ENCODE data around the gene PLEKHG4B.

Gene PLEKHG4B

GRCh38 chr5:127886-128285 lies 35.9 kb downstream of the PLEKHG4B start:
- H3K4me2 ChIP-seq (ENCODE audit: insufficient read depth, low read length, poor library complexity, severe bottlenecking), result no peak overlapping the region
- no peak overlapping the region for H3K23ac ChIP-seq (ENCODE audit: low read depth, low read length, poor library complexity)
- H4K91ac ChIP-seq (ENCODE audit: low read depth, low read length, poor library complexity), result no peak overlapping the region
- no peak overlapping the region for H3K4me3 ChIP-seq (ENCODE audit: low read length in 2 of 2)
- no peak overlapping the region for H4K8ac ChIP-seq (ENCODE audit: low read depth, low read length)
- no peak overlapping the region for H2AFZ ChIP-seq (ENCODE audit: low read length)
- no peaks in the 10 kb centered on the region for H3K27me3 ChIP-seq (ENCODE audit: control insufficient read depth in 3 of 3, insufficient read depth in 3 of 3, low read depth in 1 of 3, low read length in 3 of 3)
- H3K27ac ChIP-seq (replicated peaks; ENCODE audit: low read length), result no peak overlapping the region
- H3K79me1 ChIP-seq (ENCODE audit: low read depth, low read length), result no peaks in the 10 kb centered on the region
- no peak overlapping the region for H2BK5ac ChIP-seq (ENCODE audit: low read length)
- no peak overlapping the region for H2AK5ac ChIP-seq (ENCODE audit: low read depth, low read length)
- H3K9ac ChIP-seq (ENCODE audit: low read depth, low read length, poor library complexity), result no peak overlapping the region
- peaks cover 3 to 13% of the 10 kb centered on the region in 2 donors for H3K4me1 ChIP-seq (ENCODE audit: control insufficient read depth in 2 of 2, insufficient read depth in 1 of 2, low read depth in 1 of 2, low read length in 2 of 2)
- peaks cover 8 to 23% of the 10 kb centered on the region in 2 donors for H3K9me3 ChIP-seq (replicated peaks in 1 of 2; ENCODE audit: control insufficient read depth in 2 of 2, insufficient read depth in 1 of 2, low read depth in 1 of 2, low read length in 2 of 2)
- H3K18ac ChIP-seq (ENCODE audit: low read length), result no peak overlapping the region
- no CpG with 5 or more reads among the region's 2 CpGs for WGBS, 2 donors (ENCODE audit: extremely low coverage in 2 of 2, insufficient read length in 2 of 2, insufficient replicate concordance in 1 of 2)
- DNase-seq (ENCODE audit: low spot score), result no peak
- H2BK12ac ChIP-seq (ENCODE audit: low read length), result no peak overlapping the region
- no peak overlapping the region for H2BK120ac ChIP-seq (ENCODE audit: low read depth, low read length)
- no peak overlapping the region for H2BK15ac ChIP-seq (ENCODE audit: low read length)
- no peak overlapping the region for H3K14ac ChIP-seq (ENCODE audit: low read length)
- peaks cover 10 to 14% of the 10 kb centered on the region in 2 donors for H3K36me3 ChIP-seq (replicated peaks in 1 of 2; ENCODE audit: control insufficient read depth in 2 of 2, insufficient read depth in 2 of 2, low read length in 2 of 2)
- no peak overlapping the region for H3K4ac ChIP-seq (ENCODE audit: low read length)

- Histone ChIP-seq H3K79me1 (ENCODE audit: low read depth, low read length) (no peaks in the 10 kb centered on the region), H2BK120ac (ENCODE audit: low read depth, low read length) (no peak overlapping the region), H2BK12ac (ENCODE audit: low read length) (no peak overlapping the region), H4K8ac (ENCODE audit: low read depth, low read length) (no peak overlapping the region), H3K27ac (replicated peaks; ENCODE audit: low read length) (no peak overlapping the region), H2BK5ac (ENCODE audit: low read length) (no peak overlapping the region), H3K4me3 (ENCODE audit: low read length in 2 of 2) (no peak overlapping the region), H3K4me2 (ENCODE audit: insufficient read depth, low read length, poor library complexity, severe bottlenecking) (no peak overlapping the region), H2AFZ (ENCODE audit: low read length) (no peak overlapping the region), H2AK5ac (ENCODE audit: low read depth, low read length) (no peak overlapping the region), H3K14ac (ENCODE audit: low read length) (no peak overlapping the region), H3K4ac (ENCODE audit: low read length) (no peak overlapping the region), H3K18ac (ENCODE audit: low read length) (no peak overlapping the region), H3K9me3 (replicated peaks in 1 of 2; ENCODE audit: control insufficient read depth in 2 of 2, insufficient read depth in 1 of 2, low read depth in 1 of 2, low read length in 2 of 2) (peaks cover 8 to 21% of the 10 kb centered on the region in 2 donors), H3K27me3 (ENCODE audit: control insufficient read depth in 3 of 3, insufficient read depth in 3 of 3, low read depth in 1 of 3, low read length in 3 of 3) (no peaks in the 10 kb centered on the region), H2BK15ac (ENCODE audit: low read length) (no peak overlapping the region), H4K91ac (ENCODE audit: low read depth, low read length, poor library complexity) (no peak overlapping the region), H3K4me1 (ENCODE audit: control insufficient read depth in 2 of 2, insufficient read depth in 1 of 2, low read depth in 1 of 2, low read length in 2 of 2) (peaks cover 3 to 13% of the 10 kb centered on the region in 2 donors), H3K36me3 (replicated peaks in 1 of 2; ENCODE audit: control insufficient read depth in 2 of 2, insufficient read depth in 2 of 2, low read length in 2 of 2) (peaks cover 13 to 14% of the 10 kb centered on the region in 2 donors), H3K9ac (ENCODE audit: low read depth, low read length, poor library complexity) (no peak overlapping the region), H3K23ac (ENCODE audit: low read depth, low read length, poor library complexity) (no peak overlapping the region)
- DNase-seq (ENCODE audit: low spot score), result no peak
- WGBS, 2 donors (ENCODE audit: extremely low coverage in 2 of 2, insufficient read length in 2 of 2, insufficient replicate concordance in 1 of 2), result no CpG with 5 or more reads among the region's 2 CpGs
These were observed 36.5 kb downstream of the PLEKHG4B start for GRCh38 chr5:128446-128845.

- Histone ChIP-seq H4K8ac (ENCODE audit: low read depth, low read length) (no peak overlapping the region), H3K36me3 (replicated peaks in 1 of 2; ENCODE audit: control insufficient read depth in 2 of 2, insufficient read depth in 2 of 2, low read length in 2 of 2) (peaks cover 14 to 16% of the 10 kb centered on the region in 2 donors), H2BK120ac (ENCODE audit: low read depth, low read length) (no peak overlapping the region), H3K27ac (replicated peaks; ENCODE audit: low read length) (no peak overlapping the region), H3K14ac (ENCODE audit: low read length) (no peak overlapping the region), H2BK15ac (ENCODE audit: low read length) (no peak overlapping the region), H3K9ac (ENCODE audit: low read depth, low read length, poor library complexity) (no peak overlapping the region), H2AFZ (ENCODE audit: low read length) (no peak overlapping the region), H2BK5ac (ENCODE audit: low read length) (no peak overlapping the region), H3K79me1 (ENCODE audit: low read depth, low read length) (peaks cover 1% of the 10 kb centered on the region), H2AK5ac (ENCODE audit: low read depth, low read length) (no peak overlapping the region), H3K9me3 (replicated peaks in 1 of 2; ENCODE audit: control insufficient read depth in 2 of 2, insufficient read depth in 1 of 2, low read depth in 1 of 2, low read length in 2 of 2) (peaks cover 7 to 20% of the 10 kb centered on the region in 2 donors), H3K23ac (ENCODE audit: low read depth, low read length, poor library complexity) (no peak overlapping the region), H3K4me2 (ENCODE audit: insufficient read depth, low read length, poor library complexity, severe bottlenecking) (no peak overlapping the region), H2BK12ac (ENCODE audit: low read length) (no peak overlapping the region), H3K4me1 (ENCODE audit: control insufficient read depth in 2 of 2, insufficient read depth in 1 of 2, low read depth in 1 of 2, low read length in 2 of 2) (peaks cover 3 to 13% of the 10 kb centered on the region in 2 donors), H3K4me3 (ENCODE audit: low read length in 2 of 2) (no peak overlapping the region), H4K91ac (ENCODE audit: low read depth, low read length, poor library complexity) (no peak overlapping the region), H3K4ac (ENCODE audit: low read length) (no peak overlapping the region), H3K27me3 (ENCODE audit: control insufficient read depth in 3 of 3, insufficient read depth in 3 of 3, low read depth in 1 of 3, low read length in 3 of 3) (no peaks in the 10 kb centered on the region), H3K18ac (ENCODE audit: low read length) (no peak overlapping the region)
- no CpG with 5 or more reads among the region's 2 CpGs for WGBS, 2 donors (ENCODE audit: extremely low coverage in 2 of 2, insufficient read length in 2 of 2, insufficient replicate concordance in 1 of 2)
- DNase-seq (ENCODE audit: low spot score), result no peak
These were observed 37.2 kb downstream of the PLEKHG4B start for GRCh38 chr5:129148-129547.

GRCh38 chr5:129820-130219 lies 37.9 kb downstream of the PLEKHG4B start:
- Histone ChIP-seq H3K4me2 (ENCODE audit: insufficient read depth, low read length, poor library complexity, severe bottlenecking) (no peak overlapping the region), H2BK5ac (ENCODE audit: low read length) (no peak overlapping the region), H3K9me3 (replicated peaks in 1 of 2; ENCODE audit: control insufficient read depth in 2 of 2, insufficient read depth in 1 of 2, low read depth in 1 of 2, low read length in 2 of 2) (peaks cover 6 to 16% of the 10 kb centered on the region in 2 donors), H2BK12ac (ENCODE audit: low read length) (no peak overlapping the region), H3K18ac (ENCODE audit: low read length) (no peak overlapping the region), H3K4ac (ENCODE audit: low read length) (no peak overlapping the region), H2BK15ac (ENCODE audit: low read length) (no peak overlapping the region), H3K14ac (ENCODE audit: low read length) (no peak overlapping the region), H3K9ac (ENCODE audit: low read depth, low read length, poor library complexity) (no peak overlapping the region), H3K4me3 (ENCODE audit: low read length in 2 of 2) (no peak overlapping the region), H4K91ac (ENCODE audit: low read depth, low read length, poor library complexity) (no peak overlapping the region), H2BK120ac (ENCODE audit: low read depth, low read length) (no peak overlapping the region), H4K8ac (ENCODE audit: low read depth, low read length) (no peak overlapping the region), H2AFZ (ENCODE audit: low read length) (no peak overlapping the region), H3K27me3 (ENCODE audit: control insufficient read depth in 3 of 3, insufficient read depth in 3 of 3, low read depth in 1 of 3, low read length in 3 of 3) (no peaks in the 10 kb centered on the region), H3K23ac (ENCODE audit: low read depth, low read length, poor library complexity) (no peak overlapping the region), H2AK5ac (ENCODE audit: low read depth, low read length) (no peak overlapping the region), H3K79me1 (ENCODE audit: low read depth, low read length) (peaks cover 2% of the 10 kb centered on the region), H3K4me1 (ENCODE audit: control insufficient read depth in 2 of 2, insufficient read depth in 1 of 2, low read depth in 1 of 2, low read length in 2 of 2) (peaks cover 3 to 13% of the 10 kb centered on the region in 2 donors), H3K36me3 (replicated peaks in 1 of 2; ENCODE audit: control insufficient read depth in 2 of 2, insufficient read depth in 2 of 2, low read length in 2 of 2) (peaks cover 14 to 16% of the 10 kb centered on the region in 2 donors), H3K27ac (replicated peaks; ENCODE audit: low read length) (no peak overlapping the region)
- DNase-seq (ENCODE audit: low spot score), result no peak

Measured in neuronal stem cell (in vitro differentiated cells).